H1 (cell line): ENCODE results near the gene LAMA3. TPM values are rescaled to one million over a fixed set of nuclear protein-coding genes. Genes with fewer than 3 reads are reported as not detected.

ENCODE experiments used
- CTCF ChIA-PET: fragments of 300-600 bp; sonication (Branson Sonifier 250); formaldehyde crosslinking; loops from one replicate; lab custom pipeline; 2021; ENCODE audit not compliant: partially characterized antibody; lab: Charles Lee
- POLR2A ChIA-PET: fragments of 300-600 bp; sonication (Branson Sonifier 250); formaldehyde crosslinking; loops from one replicate; lab custom pipeline; 2021; ENCODE audit warnings: inconsistent platforms; ENCODE audit not compliant: partially characterized antibody; lab: Charles Lee
- DNase-seq, 2 experiments: peaks; one replicate each; pipeline versions ENCODE4 v3.0.0 to v3.0.0-alpha.2; 2010 to 2022; ENCODE audit warnings: low spot score in 2 of 2, low read depth in 1 of 2, mixed read lengths in 1 of 2
- FAIRE-seq: peaks from 2 replicates; lab custom pipeline; 2011; peaks lifted over from hg19 to GRCh38; lab: Jason Lieb, UNC
- H2AFZ ChIP-seq: 2 replicates; pipeline ENCODE4 v1.8.1; 2012; ENCODE audit warnings: low read length, inconsistent platforms
- H2AK5ac ChIP-seq: 2 replicates; pipeline ENCODE4 v1.6.1; 2013; ENCODE audit warnings: low read depth, low read length
- H2BK120ac ChIP-seq: replicated peaks from 2 replicates; pipeline ENCODE3; 2013; ENCODE audit warnings: low read depth, low read length, inconsistent platforms
- H2BK12ac ChIP-seq: 2 replicates; pipeline ENCODE4 v1.6.1; 2013; ENCODE audit warnings: low read depth, low read length
- H2BK15ac ChIP-seq: 2 replicates; pipeline ENCODE4 v1.6.1; 2013; ENCODE audit warnings: low read length
- H2BK20ac ChIP-seq: 2 replicates; pipeline ENCODE4 v1.6.1; 2013; ENCODE audit warnings: low read length
- H2BK5ac ChIP-seq: 2 replicates; pipeline ENCODE4 v1.6.1; 2013; ENCODE audit warnings: low read depth, low read length
- H3K14ac ChIP-seq: 2 replicates; pipeline ENCODE4 v1.6.1; 2013; ENCODE audit warnings: inconsistent platforms; ENCODE audit not compliant: insufficient read length
- H3K18ac ChIP-seq: 2 replicates; pipeline ENCODE4 v1.6.1; 2013; ENCODE audit warnings: low read length; ENCODE audit errors: extremely low read depth
- H3K23ac ChIP-seq: 2 replicates; pipeline ENCODE4 v1.6.1; 2013; ENCODE audit warnings: inconsistent platforms; ENCODE audit not compliant: insufficient read length
- H3K23me2 ChIP-seq: 2 replicates; pipeline ENCODE4 v1.6.1; 2013; ENCODE audit warnings: low read depth, low read length
- H3K27ac ChIP-seq: 2 replicates; pipeline ENCODE4 v1.6.1; 2011; ENCODE audit warnings: low read depth, low read length, inconsistent platforms
- H3K27me3 ChIP-seq, 4 experiments: replicated peaks in 1 of 4; 1 replicate in 1 of 4; 2 replicates in 3 of 4; pipeline versions ENCODE4 v1.6.1 to v1.8.1; 2011 to 2013; ENCODE audit warnings: low read length in 3 of 4, mild to moderate bottlenecking in 3 of 4, inconsistent platforms in 2 of 4, mixed read lengths in 2 of 4, moderate library complexity in 1 of 4; ENCODE audit not compliant: control insufficient read depth in 3 of 4, insufficient read depth in 3 of 4; ENCODE audit errors: extremely low read depth in 1 of 4
- H3K36me3 ChIP-seq, 4 experiments: 2 replicates each; pipeline versions ENCODE4 v1.6.1 to v1.8.1; 2011 to 2013; ENCODE audit warnings: mild to moderate bottlenecking in 4 of 4, low read length in 3 of 4, moderate library complexity in 2 of 4, control low read depth in 1 of 4, inconsistent platforms in 1 of 4; ENCODE audit not compliant: insufficient read depth in 4 of 4, control insufficient read depth in 2 of 4
- H3K4ac ChIP-seq: replicated peaks from 2 replicates; pipeline ENCODE3; 2013; ENCODE audit warnings: low read length, low read depth, mixed read lengths, inconsistent platforms; ENCODE audit not compliant: insufficient read length
- H3K4me1 ChIP-seq, 4 experiments: replicated peaks in 1 of 4; 1 replicate in 1 of 4; 2 replicates in 3 of 4; pipeline versions ENCODE4 v1.6.1 to v1.8.1; 2011 to 2013; ENCODE audit warnings: low read length in 3 of 4, inconsistent platforms in 2 of 4, mixed read lengths in 1 of 4; ENCODE audit not compliant: insufficient read depth in 4 of 4, control insufficient read depth in 3 of 4
- H3K4me2 ChIP-seq, 2 experiments: 2 replicates each; pipeline versions ENCODE4 v1.6.1 to v1.8.1; 2011 to 2013; ENCODE audit warnings: low read depth in 2 of 2, low read length in 2 of 2, control low read depth in 1 of 2, inconsistent platforms in 1 of 2, mild to moderate bottlenecking in 1 of 2; ENCODE audit not compliant: insufficient read depth in 1 of 2
- H3K4me3 ChIP-seq, 4 experiments: fragments of 200-600, 300-600 bp in 1 of 4; sonication (generic), shearing (Covaris generic), sonication (Bioruptor Twin) in 1 of 4; 2 replicates each; pipeline versions ENCODE4 v1.5.1 to v1.8.1; 2011 to 2016; ENCODE audit warnings: low read length in 4 of 4, low read depth in 3 of 4, control low read depth in 2 of 4, inconsistent platforms in 2 of 4, mild to moderate bottlenecking in 2 of 4, mixed read lengths in 1 of 4, moderate library complexity in 1 of 4; ENCODE audit not compliant: insufficient read depth in 2 of 4; ENCODE audit errors: extremely low read depth in 1 of 4
- H3K56ac ChIP-seq: replicated peaks from 2 replicates; pipeline ENCODE3; 2013; ENCODE audit warnings: low read depth, mild to moderate bottlenecking, mixed read lengths, low read length, inconsistent platforms; ENCODE audit not compliant: insufficient read length
- H3K79me1 ChIP-seq: 2 replicates; pipeline ENCODE4 v1.6.1; 2013; ENCODE audit warnings: low read depth, low read length, control low read depth
- H3K79me2 ChIP-seq, 2 experiments: 2 replicates each; pipeline versions ENCODE4 v1.6.1 to v1.8.1; 2012 to 2013; ENCODE audit warnings: low read length in 2 of 2, mild to moderate bottlenecking in 2 of 2, inconsistent platforms in 1 of 2; ENCODE audit not compliant: insufficient read depth in 2 of 2, control insufficient read depth in 1 of 2
- H3K9ac ChIP-seq, 4 experiments: replicated peaks in 1 of 4; 1 replicate in 1 of 4; 2 replicates in 3 of 4; pipeline versions ENCODE4 v1.6.1 to v1.8.1; 2011 to 2013; ENCODE audit warnings: low read depth in 3 of 4, low read length in 3 of 4, control low read depth in 2 of 4, mild to moderate bottlenecking in 2 of 4, moderate library complexity in 2 of 4, inconsistent platforms in 1 of 4; ENCODE audit errors: extremely low read depth in 1 of 4
- H3K9me3 ChIP-seq, 2 experiments: 2 replicates each; pipeline versions ENCODE4 v1.6.1 to v1.8.1; 2012 to 2013; ENCODE audit warnings: mild to moderate bottlenecking in 2 of 2, moderate library complexity in 2 of 2, control low read depth in 1 of 2, inconsistent platforms in 1 of 2, low read depth in 1 of 2, low read length in 1 of 2, mixed read lengths in 1 of 2; ENCODE audit not compliant: insufficient read depth in 2 of 2
- H4K20me1 ChIP-seq, 2 experiments: replicated peaks in 1 of 2; 2 replicates each; pipeline versions ENCODE3 to v1.8.1; 2011 to 2013; ENCODE audit warnings: inconsistent platforms in 2 of 2, low read length in 2 of 2, mild to moderate bottlenecking in 1 of 2; ENCODE audit not compliant: insufficient read depth in 2 of 2, control insufficient read depth in 1 of 2
- H4K5ac ChIP-seq: 2 replicates; pipeline ENCODE4 v1.6.1; 2013; ENCODE audit warnings: low read length, low read depth, mixed read lengths, inconsistent platforms; ENCODE audit not compliant: insufficient read length
- H4K8ac ChIP-seq: 2 replicates; pipeline ENCODE4 v1.8.0; 2013; ENCODE audit warnings: mild to moderate bottlenecking, moderate library complexity, low read length, inconsistent platforms; ENCODE audit not compliant: insufficient read depth; ENCODE audit errors: extremely low read depth
- H4K91ac ChIP-seq: replicated peaks from 2 replicates; pipeline ENCODE3; 2013; ENCODE audit warnings: low read length, mixed read lengths, inconsistent platforms; ENCODE audit not compliant: insufficient read length
- WGBS, 2 experiments: shearing (Covaris generic) in 1 of 2; methylation state at CpG; one replicate each; pipeline versions ENCODE4 v1.1.6 to v1.1.7; 2013 to 2015; ENCODE audit warnings: low lambda C conversion rate in 2 of 2, mixed read lengths in 2 of 2, inconsistent platforms in 1 of 2, low coverage in 1 of 2, missing lambda C conversion rate in 1 of 2; ENCODE audit not compliant: insufficient replicate concordance in 2 of 2, insufficient coverage in 1 of 2, insufficient read length in 1 of 2; ENCODE audit errors: extremely low coverage in 1 of 2, missing lambda C conversion rate in 1 of 2; 5-methylcytosine and 5-hydroxymethylcytosine counted together
- polyA plus RNA-seq, 7 experiments: library from polyadenylated mRNA; depleted of rRNA in 3 of 7; stranded (reverse) in 5 of 7; unstranded in 2 of 7; fragments of >200 nt in 5 of 7; fragments of 200-250 nt in 2 of 7; gene quantifications; 1 replicate in 5 of 7; 2 replicates in 1 of 7; 4 replicates in 1 of 7; pipeline versions ENCODE4 v1.2.1 to v1.2.3, GENCODE V29; 2011 to 2013; ENCODE audit warnings: missing spikeins in 2 of 7, mixed read lengths in 2 of 7
- total RNA-seq: library from RNA; stranded (reverse); fragmentation: NEBNext Ultra II Directional; extraction: Animal tissue kit (Norgen Biotek cat#: 25700); gene quantifications from 2 replicates; pipeline ENCODE4 v1.2.1, GENCODE V29; 2021
- TF ChIP-seq, protein P1 (sequence below): IDR thresholded peaks from 2 replicates; pipeline ENCODE4 v1.6.1; 2011; ENCODE audit warnings: low read length, improper control_type of control experiment

The LAMA3 gene
- total and polyA plus RNA-seq, 2 of the 8 experiments (the other 6 are each of a cell fraction or from before 2014, with no cell fraction given) = 0.76 to 5.0 TPM

DNA sequence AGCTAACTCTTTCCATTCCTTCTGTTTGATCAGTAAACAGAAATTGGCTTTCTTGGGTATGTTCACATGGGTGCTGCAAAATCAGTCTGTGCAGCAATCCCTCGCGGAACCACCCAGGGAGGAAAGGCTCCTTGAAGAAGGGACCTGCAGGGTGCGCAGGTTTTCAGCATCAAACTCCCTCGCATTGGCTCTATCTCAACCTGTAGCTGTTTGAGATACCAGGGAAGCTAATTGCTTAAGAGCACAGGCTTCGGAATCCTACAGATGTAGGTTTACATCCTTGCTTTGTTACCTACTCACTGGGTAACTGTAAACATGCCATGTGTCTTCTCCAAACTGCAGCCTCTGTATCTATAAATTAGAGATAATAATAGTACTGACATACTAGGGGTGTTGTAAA, 43.2 kb downstream of the LAMA3 start:
- Histone ChIP-seq H2BK12ac (no peak overlapping the region), H4K8ac (no peak overlapping the region), H3K4me1 (peaks cover 0 to 5% (median 0%) of the 10 kb centered on the region in 4 experiments; a peak in 1 of 7 replicates), H4K91ac (no peak overlapping the region), H3K4me2 (no peak overlapping the region), H4K20me1 (no peaks in the 10 kb centered on the region), H2AFZ (no peak overlapping the region), H3K56ac (no peak overlapping the region), H3K18ac (no peak overlapping the region), H2BK120ac (no peak overlapping the region), H4K5ac (no peak overlapping the region), H3K36me3 (no peaks in the 10 kb centered on the region), H3K23me2 (no peaks in the 10 kb centered on the region; the same call in 1 of the 2 replicates), H2AK5ac (no peak overlapping the region), H3K27ac (no peak overlapping the region), H2BK5ac (no peak overlapping the region), H3K27me3 (no peaks in the 10 kb centered on the region), H3K23ac (no peak overlapping the region), H2BK20ac (no peak overlapping the region), H3K9ac (no peak overlapping the region), H3K4ac (no peak overlapping the region), H3K14ac (no peak overlapping the region), H3K9me3 (no peaks in the 10 kb centered on the region), H3K4me3 (no peak overlapping the region), H3K79me1 (no peaks in the 10 kb centered on the region), H3K79me2 (no peaks in the 10 kb centered on the region), H2BK15ac (no peak overlapping the region)
- FAIRE-seq (no peak), DNase-seq (no peak)
- TF ChIP-seq, protein P1, sequence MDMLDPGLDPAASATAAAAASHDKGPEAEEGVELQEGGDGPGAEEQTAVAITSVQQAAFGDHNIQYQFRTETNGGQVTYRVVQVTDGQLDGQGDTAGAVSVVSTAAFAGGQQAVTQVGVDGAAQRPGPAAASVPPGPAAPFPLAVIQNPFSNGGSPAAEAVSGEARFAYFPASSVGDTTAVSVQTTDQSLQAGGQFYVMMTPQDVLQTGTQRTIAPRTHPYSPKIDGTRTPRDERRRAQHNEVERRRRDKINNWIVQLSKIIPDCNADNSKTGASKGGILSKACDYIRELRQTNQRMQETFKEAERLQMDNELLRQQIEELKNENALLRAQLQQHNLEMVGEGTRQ = no peak
- WGBS, 2 experiments = 65% methylated on average over 5 of the region's 5 CpGs; no CpG with 5 or more reads in 1 of the 2 experiments
- CTCF ChIA-PET = interaction anchor here (1.0 to 1.4 kb wide), 2 partner anchors 11 to 78 kb away, joined by 3 to 4 read pairs; no protein-coding TSS in a partner anchor
- POLR2A ChIA-PET = interaction anchor here (0.6 kb wide), 1 partner anchor 12 kb away, joined by 3 read pairs; no protein-coding TSS in a partner anchor
